Suppressor macrophage (primary cell): ENCODE results near the gene FBXL7.

Source experiments
- DNase-seq, 4 experiments: peaks; one replicate each; pipeline ENCODE4 v3.0.0-alpha.2; 2020 to 2022
- total RNA-seq, 17 experiments: gene quantifications; one replicate each; lab custom pipeline; 2026; ENCODE audit warnings: mixed read lengths in 6 of 17, inconsistent platforms in 3 of 17; lab: John Stamatoyannopoulos, UW

Gene FBXL7
- total RNA-seq = 0 to 2.4 (median 0) reads per million in 17 experiments

DNA sequence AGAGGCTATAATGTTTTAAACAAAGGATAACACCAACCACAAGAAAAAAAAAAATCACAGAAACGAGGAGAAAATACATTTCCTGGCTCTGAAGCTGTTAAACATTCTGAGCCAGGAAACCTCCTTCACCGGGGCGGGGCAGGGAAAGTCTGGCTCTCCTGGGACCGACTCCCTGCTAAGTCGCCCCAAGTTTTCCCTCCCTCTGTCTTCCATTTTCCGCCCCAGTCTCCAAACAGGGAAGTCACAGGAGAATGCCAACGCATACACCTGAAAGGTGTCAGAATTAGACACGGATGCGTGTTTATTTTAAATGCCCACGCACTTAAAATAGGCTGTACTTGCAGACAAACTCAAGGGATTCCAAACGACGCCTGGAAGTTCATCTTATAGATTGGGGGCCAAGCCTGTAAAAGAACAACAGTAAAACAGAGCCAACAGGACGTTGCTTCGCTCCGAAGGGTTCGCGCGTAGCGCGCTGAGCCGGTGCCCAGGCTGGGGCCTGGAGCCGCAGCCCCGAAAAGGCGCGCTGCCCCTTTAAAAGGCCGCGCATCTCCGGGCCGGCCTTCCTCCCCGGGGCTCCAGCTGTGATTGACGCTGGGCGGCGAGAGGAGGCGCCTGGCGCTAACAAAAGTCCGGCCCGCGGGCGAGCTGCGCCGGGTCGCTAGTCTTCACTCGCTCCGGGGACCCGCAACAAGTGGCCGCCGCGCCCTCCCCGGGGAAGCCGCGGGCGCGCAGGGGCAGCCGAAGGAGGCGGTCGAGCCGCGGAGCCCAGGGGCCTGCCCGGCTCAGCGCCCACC, at the start of gene FBXL7:
FBXL7 (plus strand) TSS at position 653 of the 797 bp plus-strand sequence.
- no peak for DNase-seq

DNA sequence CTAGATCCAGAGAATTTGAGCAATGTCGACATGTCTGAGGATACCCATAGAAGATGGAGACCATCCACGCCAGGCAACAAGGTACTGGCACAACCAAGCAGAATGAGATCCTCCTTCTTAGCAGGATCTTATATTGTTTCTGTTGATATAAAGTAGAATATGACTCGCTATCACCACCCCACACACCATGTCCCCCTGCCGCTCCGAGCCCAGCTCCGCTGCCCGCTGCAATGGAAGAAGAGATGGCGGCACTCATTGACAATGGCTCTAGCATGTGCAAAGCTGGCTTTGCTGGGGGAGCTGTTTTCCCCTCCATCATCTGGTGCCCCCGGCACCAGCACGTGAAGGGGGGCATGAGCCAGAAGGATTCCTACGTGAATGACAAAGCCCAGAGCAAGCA, 49.5 kb upstream of the FBXL7 start:
- no peak for DNase-seq

DNA sequence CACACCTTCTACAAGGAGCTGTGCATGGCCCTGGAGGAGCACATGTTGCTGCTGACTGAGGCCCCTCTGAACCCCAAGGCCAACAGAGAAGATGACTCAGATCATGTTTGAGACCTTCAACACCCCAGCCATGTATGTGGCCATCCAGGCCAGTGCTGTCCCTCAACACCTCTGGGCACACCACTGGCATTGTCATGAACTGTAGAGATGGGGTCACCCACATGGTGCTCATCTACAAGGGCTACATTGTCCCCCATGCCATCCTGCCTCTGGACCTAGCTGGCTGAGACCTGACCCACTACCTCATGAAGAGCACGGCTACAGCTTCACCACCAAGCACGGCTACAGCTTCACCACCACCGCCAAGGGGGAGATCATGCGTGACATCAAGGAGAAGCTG, 49.0 kb upstream of the FBXL7 start:
- DNase-seq = no peak

DNA sequence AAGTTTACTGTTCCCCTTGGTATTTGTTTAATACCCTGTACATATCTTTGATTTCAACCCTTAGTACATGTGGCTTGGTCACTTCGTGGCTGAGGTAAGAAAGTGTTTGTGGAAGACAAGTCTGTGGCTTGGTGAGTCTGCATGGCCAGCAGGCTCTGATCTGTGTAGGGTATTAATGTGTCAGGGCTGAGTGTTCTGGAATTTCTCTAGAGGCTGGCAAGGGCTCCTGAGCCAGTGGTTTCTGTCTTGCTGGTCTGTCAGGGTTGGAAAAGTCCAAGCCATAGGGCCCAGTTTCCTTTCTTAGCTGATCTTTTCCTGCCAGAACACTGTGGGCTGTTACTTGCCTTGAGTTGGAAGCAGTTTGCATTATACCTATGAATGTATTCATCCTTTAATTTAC, 48.0 kb upstream of the FBXL7 start:
- DNase-seq = no peak

DNA sequence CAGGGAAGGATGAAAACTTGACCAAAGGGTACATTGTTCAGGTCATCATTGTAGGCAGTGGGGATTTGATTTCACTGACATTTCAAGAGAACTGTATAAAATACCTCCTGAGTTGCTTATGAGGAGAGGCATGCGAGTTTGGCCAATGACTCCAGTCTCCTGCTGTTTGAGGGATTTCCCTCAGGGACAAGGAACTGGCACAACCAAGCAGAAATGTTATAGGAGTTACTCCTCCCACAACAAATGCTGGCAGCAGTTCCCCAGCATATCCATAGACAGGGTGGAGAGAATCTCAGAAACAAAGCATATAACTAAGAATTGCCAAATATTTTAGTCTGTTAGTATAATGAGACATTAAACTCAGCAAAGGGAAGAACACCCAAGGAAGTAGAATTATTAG, 47.2 kb upstream of the FBXL7 start:
- DNase-seq = no peak

DNA sequence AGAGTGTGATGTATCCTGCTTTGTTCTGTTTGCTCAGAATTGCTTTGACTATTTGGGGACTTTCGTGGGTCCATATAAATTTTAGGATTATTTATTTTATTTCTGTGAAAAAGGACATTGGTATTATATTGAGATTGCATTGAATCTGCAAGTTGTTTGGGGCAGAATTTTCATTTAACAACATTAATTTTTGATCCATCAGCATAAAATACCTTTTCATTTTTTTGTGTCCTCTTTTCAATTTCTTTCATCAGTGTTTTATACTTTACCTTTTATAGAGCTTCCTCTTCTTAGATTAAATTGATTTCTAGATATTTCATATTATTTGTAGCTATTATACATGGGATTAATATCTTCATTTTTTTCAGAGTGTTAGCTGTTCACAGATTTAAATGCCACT, 40.8 kb upstream of the FBXL7 start:
- DNase-seq = no peak

DNA sequence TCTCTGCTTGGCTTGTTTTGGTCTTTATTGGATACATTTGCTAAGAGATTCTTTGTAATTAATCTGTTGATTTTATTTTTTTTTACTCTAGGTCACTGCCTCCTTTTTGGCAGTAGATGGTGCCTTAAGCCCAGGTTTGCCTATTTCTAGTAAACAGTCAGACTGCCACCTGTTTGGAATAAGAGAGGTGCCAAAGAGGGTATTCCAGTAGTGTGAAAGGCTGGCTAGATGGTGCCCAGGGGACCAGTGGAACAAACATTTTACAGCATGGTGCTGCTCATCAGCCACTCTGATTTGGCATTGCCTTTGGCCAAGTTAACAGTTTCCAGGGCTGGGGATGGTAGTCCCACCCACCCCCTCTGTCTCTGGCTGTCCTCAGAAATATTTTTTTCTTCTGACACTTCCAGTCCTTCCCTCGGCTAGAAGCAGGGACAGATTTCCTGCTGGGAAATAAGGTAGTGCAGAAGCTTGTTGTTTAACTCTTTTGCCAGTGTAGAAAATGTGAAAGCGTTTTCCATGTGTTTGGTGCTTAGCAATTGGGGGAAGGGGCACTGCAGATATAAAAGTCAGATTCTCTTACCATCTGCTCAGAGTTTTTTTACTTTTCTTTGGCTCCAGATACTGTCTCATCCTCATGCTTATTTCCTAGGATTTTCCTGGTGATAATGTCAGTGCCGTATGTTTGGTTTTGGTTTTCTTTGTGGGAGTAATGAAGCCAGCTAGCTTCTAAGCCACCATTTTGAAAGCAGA, 36.6 kb upstream of the FBXL7 start:
- no peak for DNase-seq

DNA sequence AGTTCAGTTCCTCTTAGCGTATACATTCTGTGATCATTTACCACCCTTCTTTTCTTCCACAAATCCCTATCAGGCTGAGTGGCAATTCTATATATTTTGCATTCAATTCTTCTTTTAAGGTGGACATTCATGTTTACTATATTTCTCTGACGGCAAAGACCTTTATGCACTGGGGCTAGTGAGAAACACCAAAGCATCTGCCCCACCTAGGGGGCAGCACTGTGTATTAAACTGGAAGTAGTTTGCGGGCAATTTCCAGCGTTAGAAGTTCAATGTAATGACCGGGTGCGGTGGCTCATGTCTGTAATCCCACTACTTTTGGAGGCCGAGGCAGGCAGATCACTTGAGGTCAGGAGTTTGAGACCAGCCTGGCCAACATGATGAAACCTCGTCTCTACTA, 27.9 kb upstream of the FBXL7 start:
- DNase-seq = no peak

DNA sequence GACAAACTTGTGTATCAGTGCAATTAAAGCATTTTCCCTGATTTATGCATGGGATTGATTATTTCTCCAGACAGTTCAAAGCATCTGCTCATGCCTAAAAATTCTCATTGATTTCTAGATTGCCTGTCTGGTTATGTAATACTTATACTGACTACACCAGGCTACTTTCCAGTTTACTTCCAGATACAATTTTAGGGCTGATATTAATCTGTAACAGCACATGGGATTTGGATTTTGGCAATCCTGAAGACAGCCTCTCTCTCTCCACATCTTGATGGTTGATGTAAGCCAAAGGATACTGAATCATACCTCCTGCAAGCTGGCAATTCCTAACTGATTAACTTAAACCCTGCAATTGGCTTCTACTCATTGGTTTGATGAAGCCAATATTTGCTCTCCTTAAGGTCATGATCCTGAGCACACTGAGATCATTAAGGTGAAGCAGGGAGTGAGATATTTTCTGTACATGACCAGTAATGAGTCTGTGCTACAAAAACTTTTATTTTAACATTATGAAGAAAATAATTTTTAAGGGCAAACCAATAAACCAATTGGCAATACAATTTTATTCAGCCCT, 25.7 kb upstream of the FBXL7 start:
- DNase-seq = no peak

DNA sequence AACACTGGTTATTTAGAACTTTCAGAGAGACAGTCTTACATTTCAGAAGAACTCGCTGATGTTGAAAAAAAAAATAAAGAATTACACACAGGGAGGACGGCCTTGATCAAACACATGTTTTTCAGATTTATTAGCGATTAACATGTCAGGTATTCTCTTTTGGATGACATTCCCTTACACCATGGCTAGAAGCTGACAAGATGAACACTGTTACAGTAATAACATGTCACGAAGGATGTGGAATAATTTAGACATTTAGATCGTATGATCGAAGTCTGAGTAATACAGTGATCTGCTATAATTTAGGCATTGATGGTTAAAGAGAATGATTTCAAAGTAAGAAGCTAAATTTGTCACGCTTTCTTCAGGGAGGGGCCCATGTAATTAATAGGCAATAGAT, 24.6 kb upstream of the FBXL7 start:
- DNase-seq = no peak

DNA sequence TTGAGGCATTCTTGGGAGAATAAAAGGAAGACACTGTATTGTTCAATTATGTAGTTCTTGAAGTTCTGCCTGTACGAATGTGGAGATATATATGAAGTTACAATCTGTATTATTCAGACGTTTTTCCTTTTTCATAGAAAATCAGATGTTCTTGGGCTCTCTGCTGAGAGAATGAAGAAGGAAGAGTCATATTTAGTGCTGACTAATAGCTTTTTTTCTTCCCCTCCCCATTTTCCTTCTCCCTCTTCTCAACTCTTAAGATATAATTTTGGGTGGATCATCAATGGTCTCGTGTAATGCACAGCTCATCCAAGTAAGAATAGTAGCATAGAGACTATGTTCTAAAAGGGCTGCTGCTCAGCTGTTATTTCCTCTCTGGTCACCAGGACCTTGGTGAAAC, 23.0 kb upstream of the FBXL7 start:
- no peak for DNase-seq

DNA sequence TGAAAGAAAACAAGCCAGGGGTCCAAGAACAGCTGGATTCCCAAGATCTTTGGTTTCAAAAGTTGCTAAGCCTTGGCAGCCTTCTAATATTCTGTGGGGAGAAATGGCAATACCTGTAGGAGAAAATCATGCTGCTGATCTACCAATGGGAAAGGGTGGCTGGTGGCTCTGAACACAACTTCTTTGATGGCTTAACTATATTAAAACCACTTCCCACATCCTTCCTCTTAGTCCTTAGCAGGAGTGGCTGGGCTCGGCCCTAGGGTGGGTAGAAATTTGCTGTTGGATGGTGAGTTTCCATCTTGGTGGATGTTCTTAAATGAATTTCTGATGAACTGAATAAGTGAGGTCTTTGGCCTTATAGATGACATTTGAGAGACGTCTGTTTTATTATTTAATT, 19.5 kb upstream of the FBXL7 start:
- DNase-seq = no peak

DNA sequence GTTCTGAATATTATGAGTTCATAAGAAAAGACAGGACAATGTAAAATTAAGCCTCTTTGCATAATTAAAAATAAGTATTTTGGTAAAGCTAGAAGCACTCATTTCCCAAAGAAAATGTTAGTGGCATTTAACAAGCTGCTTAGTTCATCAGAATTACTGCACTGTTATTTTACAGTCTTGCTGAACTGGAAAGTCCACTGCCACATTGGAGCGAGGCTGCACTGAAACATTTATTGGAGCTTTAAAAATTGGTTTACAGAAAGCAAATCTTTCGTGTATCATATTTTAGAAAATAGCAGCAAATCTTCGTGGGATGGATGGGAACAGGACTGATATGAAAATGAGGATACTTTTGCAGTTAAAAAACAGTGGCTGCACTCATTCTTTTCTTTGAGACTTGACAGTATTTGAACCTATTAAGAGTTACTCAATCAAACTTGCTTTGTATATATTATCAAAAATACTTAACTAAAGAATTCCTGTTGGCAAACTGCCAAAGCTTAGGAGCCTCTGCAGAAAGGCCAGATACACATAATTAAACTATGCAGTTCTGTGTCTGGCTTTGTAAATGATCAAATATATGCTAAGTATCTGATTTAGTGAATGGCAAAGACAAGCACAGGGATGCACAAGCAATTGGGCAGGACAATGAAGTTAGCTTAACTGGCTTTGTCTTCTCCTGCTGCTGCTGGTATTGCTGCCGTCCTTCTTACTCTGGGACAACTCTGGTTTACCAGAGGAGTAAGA, 16.5 kb upstream of the FBXL7 start:
- DNase-seq = no peak

DNA sequence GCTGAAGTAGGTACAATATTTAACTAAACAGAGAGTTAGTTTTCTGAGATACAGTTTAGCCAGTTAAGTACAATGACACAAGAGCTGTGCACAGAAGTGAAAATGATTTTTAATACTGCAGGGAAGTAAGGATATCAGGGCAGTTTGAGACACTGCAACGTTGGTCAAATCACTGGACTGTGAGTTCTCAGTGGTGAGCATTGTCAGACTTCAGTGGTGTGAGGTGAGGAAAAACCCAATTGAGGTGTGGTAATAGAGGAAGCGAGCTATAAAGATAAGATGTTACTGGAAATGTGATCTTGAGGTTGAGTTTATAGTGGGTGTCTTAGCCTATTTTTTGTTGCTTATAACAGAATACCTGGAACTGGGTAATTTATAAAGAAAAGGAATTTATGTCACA, 12.8 kb upstream of the FBXL7 start:
- DNase-seq = no peak

DNA sequence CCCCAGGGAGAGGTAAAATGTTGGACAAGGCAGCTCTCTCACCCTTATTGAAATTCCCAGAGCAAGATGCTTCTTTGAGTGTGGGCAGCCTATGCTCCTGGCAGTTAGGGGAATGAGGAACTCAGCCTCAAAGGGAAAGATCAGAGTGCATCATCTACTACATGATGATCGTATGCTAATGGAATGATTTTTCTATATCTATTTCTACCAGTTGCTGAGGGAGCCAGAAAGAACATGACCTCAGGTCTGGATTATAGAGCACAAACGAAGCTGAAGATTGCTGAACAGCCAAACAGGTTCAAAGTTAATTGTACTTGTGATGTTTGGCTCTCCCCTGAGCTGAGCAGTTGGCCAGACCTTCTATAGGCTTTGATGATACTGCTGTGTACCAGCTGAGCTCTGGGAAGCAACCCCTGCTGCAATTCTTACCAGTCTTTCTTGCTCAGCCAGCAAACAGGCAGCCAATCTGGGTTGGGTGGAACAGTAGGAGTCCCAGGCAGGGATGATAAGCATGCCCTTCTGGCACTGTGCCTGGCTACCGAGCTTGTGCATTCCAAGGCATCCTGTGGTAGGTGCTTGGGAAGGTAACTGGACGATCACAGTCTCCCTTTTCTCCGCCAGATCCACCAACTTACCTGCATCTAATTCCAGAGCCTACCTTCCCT, 10.3 kb upstream of the FBXL7 start:
- DNase-seq = no peak

DNA sequence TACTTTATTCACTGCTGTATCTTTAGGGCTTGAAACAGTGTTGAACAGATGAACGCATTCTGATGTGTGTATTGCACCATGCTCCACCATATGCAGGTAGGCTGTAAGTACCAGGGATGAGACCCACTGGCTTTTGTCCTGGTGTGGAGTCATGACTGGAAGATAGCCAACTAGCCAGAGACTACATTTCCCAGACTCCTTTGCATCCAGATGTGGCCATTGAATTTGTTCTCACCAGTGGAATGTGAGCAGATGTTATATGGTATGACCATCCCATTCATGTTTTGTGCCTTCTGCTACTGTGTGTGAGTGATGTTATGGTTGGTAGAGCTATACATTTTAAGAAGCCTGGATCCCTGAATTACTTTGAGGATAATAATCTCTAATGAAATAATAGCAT, 7.4 kb upstream of the FBXL7 start:
- no peak for DNase-seq

DNA sequence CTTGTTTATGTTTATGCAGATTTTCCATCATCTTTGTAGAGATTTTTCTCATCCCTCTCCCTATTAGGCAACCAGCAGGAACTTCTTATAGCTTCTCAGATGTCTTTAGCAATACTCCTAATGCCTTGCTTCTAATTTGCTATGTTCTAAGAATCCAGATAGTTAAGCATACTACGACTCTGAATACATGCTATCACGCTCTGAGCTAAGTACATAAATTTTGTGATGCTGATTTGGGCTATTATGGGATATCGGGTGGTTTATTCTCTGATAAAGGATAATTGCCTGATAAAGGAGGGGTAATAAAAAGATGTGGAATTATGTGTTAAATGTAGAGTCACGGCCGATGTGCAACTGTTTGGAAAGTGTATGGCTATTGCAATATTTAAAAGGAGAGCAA, 6.5 kb upstream of the FBXL7 start:
- DNase-seq = no peak

DNA sequence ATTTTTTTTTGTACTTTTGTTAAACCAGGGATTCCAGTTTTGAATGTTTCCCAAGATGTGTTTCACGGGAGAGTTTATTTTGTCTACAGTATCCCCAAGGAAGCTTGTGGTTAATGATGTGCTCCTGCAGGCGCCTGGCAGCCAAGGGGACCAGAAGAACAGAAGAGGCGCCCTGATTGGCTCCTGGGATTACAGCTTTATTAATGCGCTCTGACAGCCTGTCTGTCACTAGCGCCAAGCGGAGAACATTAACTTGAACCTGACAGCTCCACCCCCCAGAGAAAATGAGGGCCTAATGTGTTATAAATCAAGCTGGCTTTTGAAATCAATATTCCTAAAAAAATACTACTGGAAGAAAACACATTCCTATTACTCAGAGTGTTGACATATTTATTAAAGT, 5.0 kb upstream of the FBXL7 start:
- DNase-seq = no peak

DNA sequence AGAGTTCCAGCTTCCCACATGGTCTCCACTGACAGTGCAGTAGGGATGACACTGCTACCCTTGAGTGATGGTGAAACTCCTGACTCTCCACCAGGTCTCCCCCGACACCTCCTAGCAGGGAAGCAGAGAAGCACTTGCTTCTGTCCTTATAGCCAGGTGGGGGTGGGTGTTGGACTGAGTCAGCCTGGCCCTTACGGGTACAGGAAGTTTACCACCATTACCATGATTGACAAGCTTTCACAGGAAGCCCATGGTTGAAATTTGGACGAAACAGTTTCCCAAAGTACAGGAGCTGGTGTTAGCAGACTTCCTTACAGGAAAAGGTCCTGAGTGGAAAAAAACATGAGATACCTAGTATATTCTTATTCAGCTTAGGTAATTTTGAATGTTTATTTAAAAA, 3.1 kb upstream of the FBXL7 start:
- DNase-seq = no peak

DNA sequence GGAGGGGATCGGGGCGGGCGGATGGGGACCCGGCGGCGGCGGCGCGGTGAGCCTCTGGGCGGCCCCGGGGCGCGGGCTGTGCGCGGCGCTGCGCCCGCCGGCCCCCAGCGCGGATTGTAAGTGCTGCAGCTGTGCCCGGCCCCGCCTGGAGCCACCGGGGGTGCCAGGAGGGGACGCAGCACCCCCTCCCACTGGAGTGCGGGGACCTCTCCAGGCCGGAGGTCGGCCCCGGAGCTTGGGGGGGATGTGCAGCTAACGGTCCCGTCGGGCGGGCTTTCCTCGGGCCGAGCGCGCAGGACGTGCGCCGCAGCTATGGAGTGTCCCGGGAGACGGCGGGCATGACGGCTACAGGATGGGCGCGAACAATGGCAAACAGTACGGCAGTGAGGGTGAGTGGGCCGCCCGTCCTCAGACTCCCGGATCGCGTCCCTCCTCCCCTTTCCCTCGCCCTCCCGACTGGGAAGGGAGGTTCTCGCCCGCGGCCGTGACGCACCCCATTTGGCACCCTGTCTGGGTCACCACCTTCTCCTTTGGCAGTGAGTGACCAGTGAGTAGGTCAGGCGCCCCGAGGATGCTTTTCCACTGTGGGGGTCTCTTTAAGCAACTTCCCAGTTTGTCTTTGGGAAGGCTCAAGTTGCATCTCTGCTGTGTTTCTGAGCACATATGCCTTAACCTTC, 483 bp downstream of the FBXL7 start:
- DNase-seq = no peak

DNA sequence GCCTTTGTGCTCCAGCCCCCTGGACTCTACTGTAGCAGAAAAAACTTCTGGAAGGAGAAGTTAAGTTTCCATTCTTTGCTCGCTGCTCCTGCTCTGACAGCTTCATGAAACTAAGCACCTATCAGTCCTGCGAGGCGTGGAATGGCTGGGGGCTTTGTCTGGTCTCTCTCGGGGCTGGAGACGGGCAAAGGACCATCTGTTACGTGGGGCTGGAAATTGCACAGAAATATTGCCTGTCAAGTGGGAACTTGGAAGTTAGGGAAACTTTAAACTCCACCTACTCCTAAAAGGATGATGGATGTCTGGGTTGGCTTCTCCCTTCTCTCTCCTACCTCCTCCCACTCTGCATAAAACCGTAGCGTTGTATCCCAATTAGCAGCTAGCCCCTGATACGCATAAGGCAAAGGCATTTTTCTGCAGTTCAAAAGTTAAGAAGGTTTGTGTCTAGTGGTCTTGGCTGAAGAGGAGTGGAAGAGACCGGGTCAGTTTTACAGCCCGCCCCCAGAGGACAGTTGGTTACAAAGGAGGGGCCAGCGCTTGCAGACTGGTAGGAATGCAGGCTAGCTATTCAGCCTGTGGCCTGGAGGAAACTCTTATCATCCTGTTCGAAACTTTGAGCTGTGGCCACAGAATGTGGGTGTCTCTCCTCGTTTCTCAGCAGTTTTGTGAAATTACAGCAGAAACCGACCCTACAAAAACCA, 1.3 kb downstream of the FBXL7 start:
- no peak for DNase-seq
